Astrocyte (in vitro differentiated cells and primary cell): ENCODE results near the gene FETUB. TPM values are rescaled to one million over a fixed set of nuclear protein-coding genes. Genes with fewer than 3 reads are reported as not detected.

Experiments
- DNase-seq: peaks from one replicate; pipeline ENCODE4 v3.0.0-alpha.2; 2010; ENCODE audit warnings: low read depth
- FAIRE-seq: peaks from 2 replicates; lab custom pipeline; 2011; peaks lifted over from hg19 to GRCh38; lab: Jason Lieb, UNC
- H2AFZ ChIP-seq: 2 replicates; pipeline ENCODE4 v1.6.0; 2012; ENCODE audit warnings: low read depth, low read length, inconsistent platforms
- H3K27ac ChIP-seq: 2 replicates; pipeline ENCODE4 v1.5.1; 2011; ENCODE audit warnings: low read depth, low read length, inconsistent platforms
- H3K27me3 ChIP-seq: 2 replicates; pipeline ENCODE4 v1.6.0; 2011; ENCODE audit warnings: low read length, inconsistent platforms; ENCODE audit not compliant: insufficient read depth
- H3K36me3 ChIP-seq: 2 replicates; pipeline ENCODE4 v1.5.1; 2011; ENCODE audit warnings: low read length, inconsistent platforms; ENCODE audit not compliant: insufficient read depth
- H3K4me1 ChIP-seq: 2 replicates; pipeline ENCODE4 v1.5.1; 2011; ENCODE audit warnings: low read length, inconsistent platforms; ENCODE audit not compliant: insufficient read depth
- H3K4me2 ChIP-seq: 2 replicates; pipeline ENCODE4 v1.6.0; 2012; ENCODE audit warnings: low read length, inconsistent platforms
- H3K4me3 ChIP-seq: 2 replicates; pipeline ENCODE4 v1.5.1; 2011; ENCODE audit warnings: low read depth, mild to moderate bottlenecking, low read length, inconsistent platforms; ENCODE audit not compliant: insufficient read depth
- H3K79me2 ChIP-seq: 2 replicates; pipeline ENCODE4 v1.6.0; 2012; ENCODE audit warnings: mild to moderate bottlenecking, low read length, inconsistent platforms; ENCODE audit not compliant: insufficient read depth
- H3K9ac ChIP-seq: 2 replicates; pipeline ENCODE4 v1.6.0; 2012; ENCODE audit warnings: mild to moderate bottlenecking, low read length, inconsistent platforms
- H3K9me3 ChIP-seq: 2 replicates; pipeline ENCODE4 v1.5.1; 2012; ENCODE audit warnings: low read depth, mild to moderate bottlenecking, low read length, inconsistent platforms; ENCODE audit not compliant: insufficient read depth
- H4K20me1 ChIP-seq: 2 replicates; pipeline ENCODE4 v1.6.0; 2012; ENCODE audit warnings: low read length, inconsistent platforms; ENCODE audit not compliant: insufficient read depth
- H3K27ac Mint-ChIP-seq: one replicate; pipeline ENCODE4 v1.8.0; 2021; ENCODE audit warnings: mild to moderate bottlenecking, mixed read lengths; ENCODE audit not compliant: unreplicated experiment
- H3K27me3 Mint-ChIP-seq: one replicate; pipeline ENCODE4 v1.8.0; 2021; ENCODE audit warnings: low read depth, mixed read lengths; ENCODE audit not compliant: unreplicated experiment
- H3K36me3 Mint-ChIP-seq: one replicate; pipeline ENCODE4 v1.8.0; 2021; ENCODE audit warnings: low read depth, mixed read lengths; ENCODE audit not compliant: unreplicated experiment
- H3K4me1 Mint-ChIP-seq: one replicate; pipeline ENCODE4 v1.8.0; 2021; ENCODE audit warnings: low read depth, mixed read lengths; ENCODE audit not compliant: unreplicated experiment
- H3K4me3 Mint-ChIP-seq: one replicate; pipeline ENCODE4 v1.8.0; 2021; ENCODE audit warnings: mild to moderate bottlenecking, moderate library complexity, mixed read lengths; ENCODE audit not compliant: unreplicated experiment
- H3K9me3 Mint-ChIP-seq: one replicate; pipeline ENCODE4 v1.8.0; 2021; ENCODE audit warnings: mild to moderate bottlenecking, mixed read lengths; ENCODE audit not compliant: unreplicated experiment
- CTCF ChIP-seq: IDR thresholded peaks from 2 replicates; pipeline ENCODE4 v1.5.1; 2011; ENCODE audit warnings: low read depth, mild to moderate bottlenecking, inconsistent platforms, low read length, moderate library complexity; ENCODE audit not compliant: insufficient read depth
- EZH2 ChIP-seq: IDR thresholded peaks from 2 replicates; pipeline ENCODE4 v1.6.1; 2012; ENCODE audit warnings: mild to moderate bottlenecking, low read length, inconsistent platforms; ENCODE audit not compliant: insufficient read depth
- total RNA-seq: library from RNA; stranded (reverse); gene quantifications from 2 replicates; pipeline ENCODE4 v1.2.1, GENCODE V29; 2021

Gene FETUB
- total RNA-seq, 1 donor from 2014 or later, result not detected

GRCh38 chr3:186603159-186603558 is 37.0 kb upstream of the FETUB start:
- no peak for DNase-seq
- Mint-ChIP-seq H3K9me3 (no peaks in the 10 kb centered on the region), H3K4me1 (peaks cover 9% of the 10 kb centered on the region), H3K27me3 (peaks cover 12% of the 10 kb centered on the region), H3K27ac (peak overlapping the region; percentile 58), H3K36me3 (no peaks in the 10 kb centered on the region), H3K4me3 (peak overlapping the region; percentile 60)
- Histone ChIP-seq H3K9ac (no peak overlapping the region), H3K36me3 (no peaks in the 10 kb centered on the region), H3K27me3 (peaks cover 2% of the 10 kb centered on the region), H2AFZ (no peak overlapping the region), H3K4me2 (no peak overlapping the region), H3K9me3 (no peaks in the 10 kb centered on the region), H3K79me2 (no peaks in the 10 kb centered on the region), H3K27ac (no peak overlapping the region), H4K20me1 (no peaks in the 10 kb centered on the region), H3K4me3 (no peak overlapping the region), H3K4me1 (peaks cover 4% of the 10 kb centered on the region)
- no peak for FAIRE-seq
- TF ChIP-seq EZH2 (no peak), CTCF (no peak)

- no peaks in the 10 kb centered on the region for H3K4me1 ChIP-seq
- H3K9me3 ChIP-seq, result no peaks in the 10 kb centered on the region
- H2AFZ ChIP-seq, result no peak overlapping the region
- H3K4me2 ChIP-seq, result no peak overlapping the region
- Mint-ChIP-seq H3K4me3 (no peak overlapping the region), H3K27ac (no peak overlapping the region), H3K4me1 (no peaks in the 10 kb centered on the region), H3K36me3 (no peaks in the 10 kb centered on the region), H3K9me3 (no peaks in the 10 kb centered on the region), H3K27me3 (peaks cover 12% of the 10 kb centered on the region)
- no peak for TF ChIP-seq CTCF
- TF ChIP-seq EZH2, result no peak
- FAIRE-seq (no peak), DNase-seq (no peak)
- no peaks in the 10 kb centered on the region for H4K20me1 ChIP-seq
- H3K27ac ChIP-seq, result no peak overlapping the region
- H3K79me2 ChIP-seq, result no peaks in the 10 kb centered on the region
- H3K36me3 ChIP-seq, result no peaks in the 10 kb centered on the region
- peaks cover 2% of the 10 kb centered on the region for H3K27me3 ChIP-seq
- H3K9ac ChIP-seq, result no peak overlapping the region
- H3K4me3 ChIP-seq, result no peak overlapping the region
Observed at GRCh38 chr3:186605078-186605477, 35.1 kb upstream of the FETUB start.

- Histone ChIP-seq H3K79me2 (no peaks in the 10 kb centered on the region), H4K20me1 (no peaks in the 10 kb centered on the region), H3K4me1 (no peaks in the 10 kb centered on the region), H3K4me3 (no peak overlapping the region), H3K9me3 (no peaks in the 10 kb centered on the region), H3K4me2 (no peak overlapping the region), H2AFZ (no peak overlapping the region), H3K27ac (no peak overlapping the region), H3K9ac (no peak overlapping the region), H3K36me3 (no peaks in the 10 kb centered on the region), H3K27me3 (peaks cover 2% of the 10 kb centered on the region)
- FAIRE-seq, result no peak
- Mint-ChIP-seq H3K9me3 (no peaks in the 10 kb centered on the region), H3K4me1 (no peaks in the 10 kb centered on the region), H3K36me3 (no peaks in the 10 kb centered on the region), H3K27ac (no peak overlapping the region), H3K4me3 (no peak overlapping the region), H3K27me3 (peaks cover 12% of the 10 kb centered on the region)
- no peak for TF ChIP-seq CTCF
- no peak for TF ChIP-seq EZH2
- DNase-seq, result no peak
Observed at GRCh38 chr3:186605561-186606545, 34.3 kb upstream of the FETUB start.
